ENCODE measurements around the gene CDH5. TPM values are rescaled to one million over a fixed set of nuclear protein-coding genes. Genes with fewer than 3 reads are reported as not detected.

Gene CDH5
- total and polyA plus RNA-seq, 2 of the 13 experiments (the other 11 are each of a cell fraction or from before 2014, with no cell fraction given) = 0.71 to 1.1 TPM

DNA sequence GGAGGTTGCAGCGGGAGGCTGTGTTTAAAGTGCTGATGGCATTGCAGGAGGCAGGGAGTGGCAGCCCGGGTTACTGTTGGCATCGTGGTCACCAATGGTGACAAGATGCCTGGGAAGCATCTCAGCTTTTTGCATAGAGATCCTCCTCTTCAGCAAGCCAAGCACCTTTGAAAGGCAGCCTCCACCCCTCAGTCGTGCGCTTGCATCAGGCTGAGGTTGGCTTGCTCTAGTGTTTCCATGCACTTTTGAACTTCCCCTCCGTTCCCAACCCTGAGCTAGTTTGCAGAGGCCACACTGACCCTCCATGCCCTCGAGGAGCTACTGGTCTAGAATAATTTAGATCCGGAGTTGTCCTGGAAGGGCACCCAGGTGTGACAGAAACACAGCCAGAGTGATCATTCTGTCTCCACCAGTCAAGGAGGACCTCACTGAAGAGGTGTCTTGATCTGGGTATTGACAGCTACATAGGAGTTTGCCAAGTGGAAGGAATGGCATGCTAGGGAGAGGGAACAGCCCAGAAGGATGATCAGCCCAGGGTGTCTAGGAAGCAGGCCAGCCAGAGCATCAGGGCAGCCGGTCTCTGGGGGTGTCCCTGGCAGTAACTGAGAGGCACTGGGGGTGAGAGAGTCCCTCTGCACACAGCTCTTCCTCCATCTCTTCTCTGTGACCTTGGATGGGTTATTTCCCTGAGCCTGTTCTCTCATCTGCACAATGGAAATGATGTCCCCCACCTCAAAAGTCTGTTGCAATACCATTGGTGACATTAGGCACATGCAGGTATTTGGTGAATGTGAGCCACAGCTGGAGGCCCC is 68.3 kb downstream of the CDH5 start (continued):
- TF ChIP-seq, protein P1, sequence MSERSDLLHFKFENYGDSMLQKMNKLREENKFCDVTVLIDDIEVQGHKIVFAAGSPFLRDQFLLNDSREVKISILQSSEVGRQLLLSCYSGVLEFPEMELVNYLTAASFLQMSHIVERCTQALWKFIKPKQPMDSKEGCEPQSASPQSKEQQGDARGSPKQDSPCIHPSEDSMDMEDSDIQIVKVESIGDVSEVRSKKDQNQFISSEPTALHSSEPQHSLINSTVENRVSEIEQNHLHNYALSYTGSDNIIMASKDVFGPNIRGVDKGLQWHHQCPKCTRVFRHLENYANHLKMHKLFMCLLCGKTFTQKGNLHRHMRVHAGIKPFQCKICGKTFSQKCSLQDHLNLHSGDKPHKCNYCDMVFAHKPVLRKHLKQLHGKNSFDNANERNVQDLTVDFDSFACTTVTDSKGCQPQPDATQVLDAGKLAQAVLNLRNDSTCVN (CRISPR knock-in tag; IDR thresholded peaks at IDR 0.05; ENCODE audit: borderline replicate concordance) = peak; percentile 81
- TF ChIP-seq NR2F2 (IDR thresholded peaks at IDR 0.05; ENCODE audit: borderline replicate concordance, low read depth) = 0 out of 2 replicates have a peak, but pooled peaks have one; percentile 38
- peak; percentile 41; the same call in 1 of the 2 replicates for TF ChIP-seq FOXK1 (CRISPR knock-in tag; IDR thresholded peaks at IDR 0.05; ENCODE audit: borderline replicate concordance, low read depth)
- TF ChIP-seq KDM2A (CRISPR knock-in tag; IDR thresholded peaks at IDR 0.05; ENCODE audit: borderline replicate concordance, low read depth) = no peak
- no peak for TF ChIP-seq DPF2 (CRISPR knock-in tag; IDR thresholded peaks at IDR 0.05; ENCODE audit: borderline replicate concordance, low read depth)
- peak; percentile 5; the same call in 1 of the 2 replicates for TF ChIP-seq ZSCAN21 (CRISPR knock-in tag; IDR thresholded peaks at IDR 0.05; ENCODE audit: borderline replicate concordance)
- TF ChIP-seq, protein P2, sequence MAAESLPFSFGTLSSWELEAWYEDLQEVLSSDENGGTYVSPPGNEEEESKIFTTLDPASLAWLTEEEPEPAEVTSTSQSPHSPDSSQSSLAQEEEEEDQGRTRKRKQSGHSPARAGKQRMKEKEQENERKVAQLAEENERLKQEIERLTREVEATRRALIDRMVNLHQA (CRISPR knock-in tag; IDR thresholded peaks at IDR 0.05) = no peak
- no peak for TF ChIP-seq RBFOX2 (IDR thresholded peaks at IDR 0.05; ENCODE audit: low read depth, low read length)
- TF ChIP-seq RBM39 (IDR thresholded peaks at IDR 0.05; ENCODE audit: low read depth, low read length, poor library complexity, severe bottlenecking) = no peak
- no peak for TF ChIP-seq SIN3B (IDR thresholded peaks at IDR 0.05; ENCODE audit: low read length)
- TF ChIP-seq EEA1 (CRISPR knock-in tag; IDR thresholded peaks at IDR 0.05; ENCODE audit: borderline replicate concordance) = no peak
- peak; percentile 49; the same call in 1 of the 2 replicates for TF ChIP-seq ZNF749 (CRISPR knock-in tag; IDR thresholded peaks at IDR 0.05; ENCODE audit: borderline replicate concordance)
- TF ChIP-seq, protein P3, sequence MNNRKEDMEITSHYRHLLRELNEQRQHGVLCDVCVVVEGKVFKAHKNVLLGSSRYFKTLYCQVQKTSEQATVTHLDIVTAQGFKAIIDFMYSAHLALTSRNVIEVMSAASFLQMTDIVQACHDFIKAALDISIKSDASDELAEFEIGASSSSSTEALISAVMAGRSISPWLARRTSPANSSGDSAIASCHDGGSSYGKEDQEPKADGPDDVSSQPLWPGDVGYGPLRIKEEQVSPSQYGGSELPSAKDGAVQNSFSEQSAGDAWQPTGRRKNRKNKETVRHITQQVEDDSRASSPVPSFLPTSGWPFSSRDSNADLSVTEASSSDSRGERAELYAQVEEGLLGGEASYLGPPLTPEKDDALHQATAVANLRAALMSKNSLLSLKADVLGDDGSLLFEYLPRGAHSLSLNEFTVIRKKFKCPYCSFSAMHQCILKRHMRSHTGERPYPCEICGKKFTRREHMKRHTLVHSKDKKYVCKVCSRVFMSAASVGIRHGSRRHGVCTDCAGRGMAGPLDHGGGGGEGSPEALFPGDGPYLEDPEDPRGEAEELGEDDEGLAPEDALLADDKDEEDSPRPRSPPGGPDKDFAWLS (CRISPR knock-in tag; IDR thresholded peaks at IDR 0.05; ENCODE audit: borderline replicate concordance) = no peak
- TF ChIP-seq MEIS2 (CRISPR knock-in tag; IDR thresholded peaks at IDR 0.05) = peak; percentile 30; the same call in 1 of the 2 replicates
- TF ChIP-seq MAF1 (CRISPR knock-in tag; IDR thresholded peaks at IDR 0.05; ENCODE audit: borderline replicate concordance) = no peak
- TF ChIP-seq GTF3A (CRISPR knock-in tag; conservative IDR thresholded peaks at IDR 0.05) = no peak
- no peak; the same call in 1 of the 2 replicates for TF ChIP-seq RFX5 (IDR thresholded peaks at IDR 0.05; ENCODE audit: low read depth, low read length)
- TF ChIP-seq KMT2B (CRISPR knock-in tag; IDR thresholded peaks at IDR 0.05) = no peak
- no peak for TF ChIP-seq ZNF616 (CRISPR knock-in tag; IDR thresholded peaks at IDR 0.05; ENCODE audit: low read depth)
- TF ChIP-seq CHCHD3 (CRISPR knock-in tag; IDR thresholded peaks at IDR 0.05) = no peak
- TF ChIP-seq BHLHE40 (IDR thresholded peaks at IDR 0.05; ENCODE audit: low read length) = peak; percentile 80
- no peak for TF ChIP-seq AGO2 (optimal IDR thresholded peaks at IDR 0.05; ENCODE audit: low read depth, low read length)
- peak; percentile 29; the same call in 1 of the 2 replicates for TF ChIP-seq CBFB (CRISPR knock-in tag; IDR thresholded peaks at IDR 0.05)
- TF ChIP-seq MED1 (CRISPR knock-in tag; IDR thresholded peaks at IDR 0.05) = peak; percentile 50; the same call in 1 of the 2 replicates

All from HepG2 (cell line).